CD4-positive, alpha-beta T cell treated with Interleukin-17A for 4 hours (primary cell): Measurements from ENCODE around the gene KRTAP5-5.
A peak's percentile ranks its signal among the peaks of the same experiment; 100 is the strongest.
"Not testable (repeated sequence)": the region's sequence is repeated elsewhere in the genome, so short reads cannot be mapped to it uniquely, and the experiment has no call there.

Experiments
- DNase-seq: peaks from one replicate; pipeline ENCODE4 v3.0.0-alpha.2; 2020; ENCODE audit warnings: mixed read lengths

The KRTAP5-5 gene

GRCh38 chr11:1629326-1630185 is at the start of gene KRTAP5-5:
Gene KRTAP5-5, plus strand, starts transcription at chr11:1629775. Its CDS starts 66 bp downstream, at chr11:1629841.
- no peak for DNase-seq

GRCh38 chr11:1581976-1582375 is 47.6 kb upstream of the KRTAP5-5 start:
- DNase-seq, result no peak

- DNase-seq, result not testable (repeated sequence)
These were observed 46.7 kb upstream of the KRTAP5-5 start for GRCh38 chr11:1582909-1583308.

- not testable (repeated sequence) for DNase-seq
These were observed 44.8 kb upstream of the KRTAP5-5 start, which contains the start of gene KRTAP5-1 for GRCh38 chr11:1584661-1585370. Gene KRTAP5-1, minus strand, starts transcription at chr11:1585283. Its CDS starts 34 bp downstream, at chr11:1585249.

GRCh38 chr11:1586699-1587098 is 42.9 kb upstream of the KRTAP5-5 start:
- no peak for DNase-seq

GRCh38 chr11:1589191-1589963 is 40.2 kb upstream of the KRTAP5-5 start:
- DNase-seq, result peak; percentile 40

GRCh38 chr11:1589996-1590395 is 39.6 kb upstream of the KRTAP5-5 start:
- DNase-seq, result no peak

- no peak for DNase-seq
These were observed 36.9 kb upstream of the KRTAP5-5 start for GRCh38 chr11:1592628-1593027.

GRCh38 chr11:1595994-1596575 is 33.5 kb upstream of the KRTAP5-5 start:
- not testable (repeated sequence) for DNase-seq

GRCh38 chr11:1596576-1597121 is 32.9 kb upstream of the KRTAP5-5 start:
- not testable (repeated sequence) for DNase-seq

- DNase-seq, result no peak
These were observed 32.1 kb upstream of the KRTAP5-5 start for GRCh38 chr11:1597331-1597993.

- DNase-seq, result no peak
These were observed 31.6 kb upstream of the KRTAP5-5 start, which contains the start of gene KRTAP5-2 for GRCh38 chr11:1597994-1598380. Gene KRTAP5-2, minus strand, starts transcription at chr11:1598294. Its CDS starts 44 bp downstream, at chr11:1598250.

- not testable (repeated sequence) for DNase-seq
These were observed 31.2 kb upstream of the KRTAP5-5 start for GRCh38 chr11:1598406-1598805.

- no peak for DNase-seq
These were observed 30.8 kb upstream of the KRTAP5-5 start for GRCh38 chr11:1598816-1599215.

- no peak for DNase-seq
These were observed 28.9 kb upstream of the KRTAP5-5 start for GRCh38 chr11:1600626-1601025.

- DNase-seq, result not testable (repeated sequence)
These were observed 27.9 kb upstream of the KRTAP5-5 start for GRCh38 chr11:1601663-1602062.

GRCh38 chr11:1603629-1604028 is 25.9 kb upstream of the KRTAP5-5 start:
- DNase-seq, result no peak

GRCh38 chr11:1604181-1604580 is 25.4 kb upstream of the KRTAP5-5 start:
- DNase-seq, result no peak

- DNase-seq, result no peak
These were observed 24.9 kb upstream of the KRTAP5-5 start for GRCh38 chr11:1604711-1605110.

GRCh38 chr11:1605923-1606322 is 23.7 kb upstream of the KRTAP5-5 start:
- peak; percentile 27 for DNase-seq

- not testable (repeated sequence) for DNase-seq
These were observed 22.3 kb upstream of the KRTAP5-5 start for GRCh38 chr11:1607156-1607845.
